Measurements from ENCODE around the gene SZT2. TPM values are rescaled to one million over a fixed set of nuclear protein-coding genes. Genes with fewer than 3 reads are reported as not detected.

SZT2 gene
- total RNA-seq, 1 experiment from 2014 or later, result 27.9 TPM

GRCh38 chr1:43439781-43440180, 50.1 kb downstream of the SZT2 start:
- Histone ChIP-seq H3K36me3 (ENCODE audit: insufficient read depth, low read length, poor library complexity, severe bottlenecking) (peaks cover 6% of the 10 kb centered on the region), H3K4me1 (ENCODE audit: insufficient read depth, low read length, poor library complexity, severe bottlenecking) (peaks cover 10% of the 10 kb centered on the region), H3K27ac (ENCODE audit: low read depth, low read length, poor library complexity, severe bottlenecking) (no peak overlapping the region), H3K9me3 (ENCODE audit: low read depth, low read length, poor library complexity, severe bottlenecking) (no peaks in the 10 kb centered on the region), H3K27me3 (replicated peaks; ENCODE audit: insufficient read depth, low read depth, low read length, poor library complexity) (no peaks in the 10 kb centered on the region), H3K4me3 (ENCODE audit: low read depth, low read length, poor library complexity, severe bottlenecking) (no peak overlapping the region)
- CTCF ChIA-PET, result no interaction called here
- TF ChIP-seq EZH2 (IDR thresholded peaks at IDR 0.05; ENCODE audit: borderline replicate concordance, low read depth, low read length, poor library complexity, severe bottlenecking), result no peak
- TF ChIP-seq, protein P1, sequence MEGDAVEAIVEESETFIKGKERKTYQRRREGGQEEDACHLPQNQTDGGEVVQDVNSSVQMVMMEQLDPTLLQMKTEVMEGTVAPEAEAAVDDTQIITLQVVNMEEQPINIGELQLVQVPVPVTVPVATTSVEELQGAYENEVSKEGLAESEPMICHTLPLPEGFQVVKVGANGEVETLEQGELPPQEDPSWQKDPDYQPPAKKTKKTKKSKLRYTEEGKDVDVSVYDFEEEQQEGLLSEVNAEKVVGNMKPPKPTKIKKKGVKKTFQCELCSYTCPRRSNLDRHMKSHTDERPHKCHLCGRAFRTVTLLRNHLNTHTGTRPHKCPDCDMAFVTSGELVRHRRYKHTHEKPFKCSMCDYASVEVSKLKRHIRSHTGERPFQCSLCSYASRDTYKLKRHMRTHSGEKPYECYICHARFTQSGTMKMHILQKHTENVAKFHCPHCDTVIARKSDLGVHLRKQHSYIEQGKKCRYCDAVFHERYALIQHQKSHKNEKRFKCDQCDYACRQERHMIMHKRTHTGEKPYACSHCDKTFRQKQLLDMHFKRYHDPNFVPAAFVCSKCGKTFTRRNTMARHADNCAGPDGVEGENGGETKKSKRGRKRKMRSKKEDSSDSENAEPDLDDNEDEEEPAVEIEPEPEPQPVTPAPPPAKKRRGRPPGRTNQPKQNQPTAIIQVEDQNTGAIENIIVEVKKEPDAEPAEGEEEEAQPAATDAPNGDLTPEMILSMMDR (conservative IDR thresholded peaks at IDR 0.05; ENCODE audit: low read depth, low read length), result no peak
- POLR2A ChIA-PET (ENCODE audit: low non-redundant PET), result no interaction called here
- BruUV-seq (replicated peaks), result no TSS peak
- intact Hi-C loops (cut with micrococcal nuclease; ENCODE audit: unreplicated experiment), result no loop called here
- DNase-seq (ENCODE audit: low spot score), result no peak

GRCh38 chr1:43440358-43440757, 50.7 kb downstream of the SZT2 start:
- intact Hi-C loops (cut with micrococcal nuclease; ENCODE audit: unreplicated experiment), result no loop called here
- POLR2A ChIA-PET (ENCODE audit: low non-redundant PET), result no interaction called here
- H3K4me3 ChIP-seq (ENCODE audit: low read depth, low read length, poor library complexity, severe bottlenecking), result no peak overlapping the region
- no peak for DNase-seq (ENCODE audit: low spot score)
- peaks cover 10% of the 10 kb centered on the region for H3K4me1 ChIP-seq (ENCODE audit: insufficient read depth, low read length, poor library complexity, severe bottlenecking)
- peaks cover 2% of the 10 kb centered on the region for H3K36me3 ChIP-seq (ENCODE audit: insufficient read depth, low read length, poor library complexity, severe bottlenecking)
- CTCF ChIA-PET, result no interaction called here
- BruUV-seq (replicated peaks), result no TSS peak
- TF ChIP-seq, protein P1 (conservative IDR thresholded peaks at IDR 0.05; ENCODE audit: low read depth, low read length), result no peak
- TF ChIP-seq EZH2 (IDR thresholded peaks at IDR 0.05; ENCODE audit: borderline replicate concordance, low read depth, low read length, poor library complexity, severe bottlenecking), result no peak
- no peak overlapping the region for H3K27ac ChIP-seq (ENCODE audit: low read depth, low read length, poor library complexity, severe bottlenecking)
- no peaks in the 10 kb centered on the region for H3K9me3 ChIP-seq (ENCODE audit: low read depth, low read length, poor library complexity, severe bottlenecking)
- H3K27me3 ChIP-seq (replicated peaks; ENCODE audit: insufficient read depth, low read depth, low read length, poor library complexity), result no peaks in the 10 kb centered on the region

DNA sequence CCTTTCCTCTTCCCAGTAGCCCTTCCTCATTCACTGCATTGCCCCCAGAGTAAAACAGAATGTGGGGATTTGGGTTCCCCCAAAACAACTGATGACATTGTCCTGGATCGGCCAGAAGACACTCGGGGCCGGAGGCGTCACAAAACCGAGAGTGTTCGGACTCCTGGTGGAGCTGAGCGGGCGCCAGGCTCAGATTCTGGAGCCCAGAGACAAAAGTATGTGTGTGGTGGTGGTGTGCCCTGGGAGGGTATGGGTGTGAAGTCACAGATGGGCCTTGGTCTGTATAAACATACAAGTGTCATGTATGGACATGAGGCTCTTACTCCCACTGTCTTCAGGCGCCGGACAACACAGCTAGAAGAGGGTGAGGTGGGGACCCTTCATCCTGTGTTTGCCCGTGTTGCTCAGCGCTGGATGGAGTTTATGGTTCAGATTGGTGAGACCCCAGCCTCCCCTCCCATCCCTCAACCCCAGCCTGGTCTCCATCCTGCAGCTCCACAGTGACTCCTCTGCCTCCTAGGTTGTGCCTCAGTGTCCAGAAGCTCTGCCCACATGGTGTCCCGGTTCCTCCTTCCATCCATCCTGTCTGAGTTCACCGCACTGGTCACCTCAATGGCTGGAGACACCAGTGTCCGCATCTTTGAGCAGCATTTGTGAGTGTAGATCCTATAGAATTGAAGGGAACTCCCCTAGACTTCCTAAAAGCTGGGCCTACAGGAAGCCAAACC, 51.6 kb downstream of the SZT2 start:
- no TSS peak for BruUV-seq (replicated peaks)
- H3K36me3 ChIP-seq (ENCODE audit: insufficient read depth, low read length, poor library complexity, severe bottlenecking), result peaks cover 2% of the 10 kb centered on the region
- CTCF ChIA-PET, result interaction anchor here (0.6 kb wide), 1 partner anchor 502 kb away, joined by 5 read pairs; no protein-coding TSS in a partner anchor

More for the DNA sequence above, 51.6 kb downstream of the SZT2 start:
- no peak for DNase-seq (ENCODE audit: low spot score)
- Histone ChIP-seq H3K27ac (ENCODE audit: low read depth, low read length, poor library complexity, severe bottlenecking) (no peak overlapping the region), H3K4me3 (ENCODE audit: low read depth, low read length, poor library complexity, severe bottlenecking) (no peak overlapping the region), H3K27me3 (replicated peaks; ENCODE audit: insufficient read depth, low read depth, low read length, poor library complexity) (no peaks in the 10 kb centered on the region), H3K9me3 (ENCODE audit: low read depth, low read length, poor library complexity, severe bottlenecking) (no peaks in the 10 kb centered on the region), H3K4me1 (ENCODE audit: insufficient read depth, low read length, poor library complexity, severe bottlenecking) (peaks cover 6% of the 10 kb centered on the region)
- POLR2A ChIA-PET (ENCODE audit: low non-redundant PET), result no interaction called here
- TF ChIP-seq, protein P1 (conservative IDR thresholded peaks at IDR 0.05; ENCODE audit: low read depth, low read length), result no peak
- no peak for TF ChIP-seq EZH2 (IDR thresholded peaks at IDR 0.05; ENCODE audit: borderline replicate concordance, low read depth, low read length, poor library complexity, severe bottlenecking)
- intact Hi-C loops (cut with micrococcal nuclease; ENCODE audit: unreplicated experiment), result no loop called here
